ENCODE measurements around the gene PPP1R13B. TPM values are rescaled to one million over a fixed set of nuclear protein-coding genes. Genes with fewer than 3 reads are reported as not detected.

PPP1R13B gene
- total RNA-seq, 1 donor from 2014 or later, result 32.7 TPM

GRCh38 chr14:103735022-103735421, 112.4 kb downstream of the PPP1R13B start:
- no peak for TF ChIP-seq CTCF (IDR thresholded peaks at IDR 0.05)
- Histone ChIP-seq H3K4me3 (no peak overlapping the region), H3K27ac (peak overlapping the region; percentile 52 to 83), H3K4me1 (peaks cover 20 to 36% of the 10 kb centered on the region in 2 donors), H3K27me3 (no peaks in the 10 kb centered on the region), H3K36me3 (peaks cover 38 to 45% of the 10 kb centered on the region in 2 donors), H3K9me3 (no peaks in the 10 kb centered on the region)
- DNase-seq (ENCODE audit: low spot score in 2 of 2), result peak in 1 of 2 donors; percentile 60
- intact Hi-C loops (cut with DNase I), result loop anchor here (5.0 kb wide), 1 partner anchor 163 kb away; no protein-coding TSS in a partner anchor

GRCh38 chr14:103734081-103734888, 113.1 kb downstream of the PPP1R13B start:
- intact Hi-C loops (cut with DNase I), result no loop called here
- no peaks in the 10 kb centered on the region for H3K27me3 ChIP-seq
- no peak for DNase-seq (ENCODE audit: low spot score in 2 of 2)
- H3K27ac ChIP-seq, result peak overlapping the region; percentile 52 to 83
- H3K4me3 ChIP-seq, result no peak overlapping the region
- no peak for TF ChIP-seq CTCF (IDR thresholded peaks at IDR 0.05)
- H3K36me3 ChIP-seq, result peaks cover 42 to 45% of the 10 kb centered on the region in 2 donors
- peaks cover 20 to 36% of the 10 kb centered on the region in 2 donors for H3K4me1 ChIP-seq
- H3K9me3 ChIP-seq, result no peaks in the 10 kb centered on the region

- no peak for TF ChIP-seq CTCF (IDR thresholded peaks at IDR 0.05)
- Histone ChIP-seq H3K27me3 (no peaks in the 10 kb centered on the region), H3K36me3 (peaks cover 48 to 51% of the 10 kb centered on the region in 2 donors), H3K4me3 (no peak overlapping the region), H3K27ac (peak overlapping the region in 1 of 2 donors; percentile 83), H3K9me3 (no peaks in the 10 kb centered on the region), H3K4me1 (peaks cover 20 to 36% of the 10 kb centered on the region in 2 donors)
- DNase-seq (ENCODE audit: low spot score in 2 of 2), result no peak
- intact Hi-C loops (cut with DNase I), result no loop called here
Observed at GRCh38 chr14:103733651-103734050, 113.7 kb downstream of the PPP1R13B start.

- peaks cover 53 to 57% of the 10 kb centered on the region in 2 donors for H3K36me3 ChIP-seq
Observed at GRCh38 chr14:103732868-103733620, 114.3 kb downstream of the PPP1R13B start.

More at GRCh38 chr14:103732868-103733620, 114.3 kb downstream of the PPP1R13B start:
- H3K4me1 ChIP-seq, result peaks cover 20 to 36% of the 10 kb centered on the region in 2 donors
- no peak for TF ChIP-seq CTCF (IDR thresholded peaks at IDR 0.05)
- H3K27me3 ChIP-seq, result no peaks in the 10 kb centered on the region
- no peak overlapping the region for H3K4me3 ChIP-seq
- intact Hi-C loops (cut with DNase I), result no loop called here
- no peak overlapping the region for H3K27ac ChIP-seq
- no peaks in the 10 kb centered on the region for H3K9me3 ChIP-seq
- DNase-seq (ENCODE audit: low spot score in 2 of 2), result no peak

All from ascending aorta (tissue), 2 donors.